Mesothelial cell of epicardium (in vitro differentiated cells): Measurements from ENCODE around the gene EMC8. TPM values are rescaled to one million over a fixed set of nuclear protein-coding genes. Genes with fewer than 3 reads are reported as not detected.

Experiments used
- DNase-seq, 2 experiments: peaks; one replicate each; pipeline ENCODE4 v3.0.0; 2021; ENCODE audit warnings: low spot score in 2 of 2; ENCODE audit not compliant: unreplicated experiment in 2 of 2
- H3K27ac Mint-ChIP-seq: 2 replicates; pipeline ENCODE4 v1.8.0; 2021; ENCODE audit warnings: mixed read lengths
- H3K27me3 Mint-ChIP-seq: 2 replicates; pipeline ENCODE4 v1.8.0; 2021; ENCODE audit warnings: low read depth, mixed read lengths
- H3K36me3 Mint-ChIP-seq: 2 replicates; pipeline ENCODE4 v1.8.0; 2021; ENCODE audit warnings: mixed read lengths
- H3K4me1 Mint-ChIP-seq: 2 replicates; pipeline ENCODE4 v1.8.0; 2021; ENCODE audit warnings: mixed read lengths
- H3K4me3 Mint-ChIP-seq: 2 replicates; pipeline ENCODE4 v1.8.0; 2021; ENCODE audit warnings: mild to moderate bottlenecking, moderate library complexity, mixed read lengths
- H3K9me3 Mint-ChIP-seq: 2 replicates; pipeline ENCODE4 v1.8.0; 2021; ENCODE audit warnings: mixed read lengths
- CTCF ChIP-seq: fragments of 200-600 bp; sonication (generic); IDR thresholded peaks from one replicate; pipeline ENCODE4 v1.5.0; 2021; ENCODE audit warnings: antibody characterized with exemption; ENCODE audit not compliant: unreplicated experiment
- total RNA-seq: library from RNA; stranded (reverse); gene quantifications from 3 replicates; pipeline ENCODE4 v1.2.1, GENCODE V29; 2021

EMC8 gene
- total RNA-seq, 1 donor from 2014 or later, result 28.7 TPM

GRCh38 chr16:85812811-85813700 lies 13.7 kb upstream of the EMC8 start:
- Mint-ChIP-seq H3K27me3 (peaks cover 49% of the 10 kb centered on the region), H3K9me3 (no peaks in the 10 kb centered on the region), H3K27ac (no peak overlapping the region), H3K4me3 (no peak overlapping the region), H3K36me3 (peaks cover 4% of the 10 kb centered on the region), H3K4me1 (no peaks in the 10 kb centered on the region)
- DNase-seq, result no peak
- no peak for TF ChIP-seq CTCF

GRCh38 chr16:85812031-85812807 lies 12.9 kb upstream of the EMC8 start:
- no peak for TF ChIP-seq CTCF
- H3K36me3 Mint-ChIP-seq, result peaks cover 4% of the 10 kb centered on the region
- H3K4me3 Mint-ChIP-seq, result no peak overlapping the region
- peaks cover 48% of the 10 kb centered on the region for H3K27me3 Mint-ChIP-seq
- no peaks in the 10 kb centered on the region for H3K4me1 Mint-ChIP-seq
- H3K9me3 Mint-ChIP-seq, result no peaks in the 10 kb centered on the region
- no peak overlapping the region for H3K27ac Mint-ChIP-seq
- DNase-seq, result no peak

- no peak for DNase-seq
- no peaks in the 10 kb centered on the region for H3K4me1 Mint-ChIP-seq
- H3K4me3 Mint-ChIP-seq, result no peak overlapping the region
- no peak overlapping the region for H3K27ac Mint-ChIP-seq
- no peak for TF ChIP-seq CTCF
- peaks cover 48% of the 10 kb centered on the region for H3K27me3 Mint-ChIP-seq
- no peaks in the 10 kb centered on the region for H3K9me3 Mint-ChIP-seq
- H3K36me3 Mint-ChIP-seq, result peaks cover 14% of the 10 kb centered on the region
Observed at GRCh38 chr16:85810742-85811115, 11.4 kb upstream of the EMC8 start.

- TF ChIP-seq CTCF, result no peak
- Mint-ChIP-seq H3K4me1 (no peaks in the 10 kb centered on the region), H3K4me3 (no peak overlapping the region), H3K27me3 (peaks cover 48% of the 10 kb centered on the region), H3K27ac (no peak overlapping the region), H3K9me3 (no peaks in the 10 kb centered on the region), H3K36me3 (peaks cover 18% of the 10 kb centered on the region)
- DNase-seq, result no peak
Observed at GRCh38 chr16:85810097-85810741, 10.9 kb upstream of the EMC8 start.

GRCh38 chr16:85809645-85810044 lies 10.3 kb upstream of the EMC8 start:
- Mint-ChIP-seq H3K27ac (no peak overlapping the region), H3K9me3 (no peaks in the 10 kb centered on the region), H3K4me3 (no peak overlapping the region), H3K27me3 (peaks cover 42% of the 10 kb centered on the region), H3K4me1 (no peaks in the 10 kb centered on the region), H3K36me3 (peaks cover 22% of the 10 kb centered on the region)
- DNase-seq, result no peak
- no peak for TF ChIP-seq CTCF
